HG02973 (cell line): ENCODE measurements around the gene TMEM259.
"Not testable (repeated sequence)": the region's sequence is repeated elsewhere in the genome, so short reads cannot be mapped to it uniquely, and the experiment has no call there.

Experiments
- ATAC-seq: cut with Tn5 transposase; IDR thresholded peaks from one replicate; pipeline ENCODE4 v1.9.1; 2021; ENCODE audit warnings: moderate library complexity; ENCODE audit not compliant: unreplicated experiment

Gene TMEM259

GRCh38 chr19:1040476-1041271 lies 19.8 kb upstream of the TMEM259 start:
- peak; percentile 29 for ATAC-seq

GRCh38 chr19:1039646-1040475 lies 18.9 kb upstream of the TMEM259 start, which contains the start of gene ABCA7:
ABCA7 (plus strand) TSS chr19:1040107; CDS start chr19:1041362, 1,255 bp downstream.
- peak; percentile 59 for ATAC-seq

DNA sequence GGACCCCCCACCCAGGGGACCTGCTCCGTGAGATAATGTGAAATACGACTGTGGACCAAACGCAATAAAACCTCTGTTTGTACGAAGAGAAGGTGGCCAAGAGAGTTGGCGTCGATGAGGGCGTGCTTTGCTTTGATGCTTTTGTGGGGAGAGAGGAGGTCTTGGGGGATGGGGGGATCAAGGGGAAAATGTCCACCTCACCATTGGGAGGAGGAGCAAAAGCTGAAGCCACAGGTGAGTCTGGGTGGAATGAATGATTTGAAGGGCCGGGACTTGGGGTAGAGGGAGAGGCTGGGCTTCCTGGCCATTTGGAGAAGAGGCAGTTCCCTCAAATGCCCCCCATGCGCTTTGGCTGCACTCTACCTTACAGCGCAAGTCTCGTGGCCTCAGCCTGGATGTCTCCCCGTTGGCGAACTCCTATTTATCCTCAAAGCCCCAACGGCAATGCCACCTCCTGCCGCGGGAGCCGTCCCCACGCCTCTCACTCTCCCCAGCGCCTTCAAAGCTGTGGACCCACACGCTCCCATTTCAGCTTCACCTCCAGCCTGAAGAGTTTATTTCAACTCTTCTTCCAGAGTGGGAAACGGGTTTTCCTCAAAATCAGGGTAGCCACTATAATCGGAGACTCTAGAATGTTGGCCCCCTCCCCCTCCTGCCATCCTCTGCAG lies 18.2 kb upstream of the TMEM259 start:
- ATAC-seq, result no peak

DNA sequence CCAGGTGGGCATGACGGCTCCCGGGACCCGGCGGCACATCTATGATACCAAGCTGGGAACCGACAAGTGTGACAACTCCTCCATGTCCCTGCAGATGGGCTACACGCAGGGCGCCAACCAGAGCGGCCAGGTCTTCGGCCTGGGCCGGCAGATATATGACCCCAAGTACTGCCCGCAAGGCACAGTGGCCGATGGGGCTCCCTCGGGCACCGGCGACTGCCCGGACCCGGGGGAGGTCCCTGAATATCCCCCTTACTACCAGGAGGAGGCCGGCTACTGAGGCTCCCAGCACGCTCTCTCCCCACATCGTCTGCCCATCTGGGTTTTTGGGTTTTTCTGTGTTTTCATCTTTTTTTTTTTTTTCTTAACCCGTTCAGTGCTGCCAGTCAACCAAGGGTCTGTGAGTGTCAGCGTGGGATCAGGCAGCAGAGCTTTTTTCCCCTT lies 16.7 kb upstream of the TMEM259 start:
- ATAC-seq, result no peak

DNA sequence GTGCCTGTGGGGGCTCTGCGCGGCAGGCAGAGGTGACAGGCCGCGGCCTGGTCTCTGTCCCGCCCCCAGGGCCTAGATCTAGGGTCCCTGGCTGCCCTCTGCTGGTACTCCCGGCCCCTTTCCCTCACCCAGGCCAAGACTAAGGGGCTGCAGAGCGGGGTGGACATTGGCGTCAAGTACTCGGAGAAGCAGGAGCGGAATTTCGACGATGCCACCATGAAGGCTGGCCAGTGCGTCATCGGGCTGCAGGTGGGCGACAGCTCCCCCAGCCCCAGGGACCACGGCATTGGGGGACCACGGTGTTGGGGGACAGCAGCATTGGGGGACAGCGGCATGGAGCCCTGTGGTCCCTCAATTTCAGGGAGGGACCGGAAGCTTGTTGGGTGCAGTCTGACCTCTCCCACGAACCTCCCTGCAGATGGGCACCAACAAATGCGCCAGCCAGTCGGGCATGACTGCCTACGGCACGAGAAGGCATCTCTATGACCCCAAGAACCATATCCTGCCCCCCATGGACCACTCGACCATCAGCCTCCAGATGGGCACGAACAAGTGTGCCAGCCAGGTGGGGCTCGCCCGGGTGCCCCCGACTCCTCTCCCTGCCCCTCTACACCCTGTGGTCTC lies 15.2 kb upstream of the TMEM259 start:
- no peak for ATAC-seq

DNA sequence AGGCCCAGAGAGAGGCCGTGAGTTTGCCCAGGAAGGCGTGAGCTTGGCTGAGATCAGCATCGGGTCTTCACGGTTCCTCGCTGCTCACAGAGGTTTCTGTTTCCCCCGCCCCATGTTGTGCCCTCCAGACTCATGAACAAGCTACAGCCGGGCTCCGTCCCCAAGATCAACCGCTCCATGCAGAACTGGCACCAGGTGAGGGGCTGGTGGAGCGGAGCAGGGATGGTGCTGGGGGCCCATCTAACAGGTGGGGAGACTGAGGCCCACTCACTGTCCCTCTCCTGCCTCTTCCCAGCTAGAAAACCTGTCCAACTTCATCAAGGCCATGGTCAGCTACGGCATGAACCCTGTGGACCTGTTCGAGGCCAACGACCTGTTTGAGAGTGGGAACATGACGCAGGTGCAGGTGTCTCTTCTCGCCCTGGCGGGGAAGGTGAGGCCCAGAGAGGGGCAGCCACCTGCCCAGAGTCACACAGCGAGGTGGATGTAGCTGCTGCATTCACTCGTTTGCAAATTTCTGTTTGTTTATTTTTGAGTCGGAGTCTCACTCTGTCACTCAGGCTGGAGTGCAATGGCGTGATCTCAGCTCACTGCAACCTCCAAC lies 11.4 kb upstream of the TMEM259 start:
- no peak for ATAC-seq

- ATAC-seq, result no peak
Observed at GRCh38 chr19:1028062-1028926, 7.4 kb upstream of the TMEM259 start.

- no peak for ATAC-seq
Observed at GRCh38 chr19:1027650-1028061, 6.7 kb upstream of the TMEM259 start.

DNA sequence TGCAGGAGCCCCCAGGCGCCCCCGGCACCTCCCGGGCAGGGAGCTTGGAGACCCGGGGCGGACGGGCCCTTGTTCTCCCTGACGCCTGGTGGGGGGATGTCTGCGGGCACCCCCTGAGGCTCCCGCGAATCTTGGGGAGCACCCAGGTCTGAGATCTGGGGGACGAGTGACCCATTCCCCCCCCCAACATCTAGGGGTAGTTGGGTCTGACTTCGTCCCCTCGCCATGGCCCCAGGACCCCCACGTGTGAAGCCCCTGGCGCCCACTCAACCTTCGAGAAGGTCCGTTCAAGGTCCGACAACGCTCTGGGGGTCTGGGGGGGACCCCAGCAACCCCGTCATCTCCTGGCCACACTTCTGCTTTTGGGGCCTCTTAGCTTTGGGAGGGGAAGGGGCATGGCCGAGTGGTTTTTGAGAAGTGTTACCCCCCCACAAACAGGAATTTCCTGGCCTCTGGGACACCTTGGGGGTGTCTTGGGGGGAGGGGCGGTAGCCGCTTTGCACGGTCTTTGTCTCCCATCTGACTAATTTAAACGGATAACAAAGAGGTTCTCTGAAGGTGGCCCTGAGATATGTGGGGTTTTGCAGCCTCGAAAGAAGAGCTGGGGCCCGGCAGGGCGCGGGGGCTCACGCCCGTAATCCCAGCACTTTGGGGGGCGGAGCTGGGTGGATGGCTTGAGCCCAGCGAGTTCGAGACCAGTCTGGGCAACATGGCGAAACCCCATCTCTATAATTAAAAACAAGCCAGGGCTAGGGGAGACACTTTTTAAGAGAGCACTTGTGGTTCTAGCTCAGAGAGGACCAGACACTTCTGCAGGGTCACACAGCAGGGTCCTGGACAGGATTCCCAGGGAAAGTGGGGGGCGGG lies 6.1 kb upstream of the TMEM259 start:
- no peak for ATAC-seq

DNA sequence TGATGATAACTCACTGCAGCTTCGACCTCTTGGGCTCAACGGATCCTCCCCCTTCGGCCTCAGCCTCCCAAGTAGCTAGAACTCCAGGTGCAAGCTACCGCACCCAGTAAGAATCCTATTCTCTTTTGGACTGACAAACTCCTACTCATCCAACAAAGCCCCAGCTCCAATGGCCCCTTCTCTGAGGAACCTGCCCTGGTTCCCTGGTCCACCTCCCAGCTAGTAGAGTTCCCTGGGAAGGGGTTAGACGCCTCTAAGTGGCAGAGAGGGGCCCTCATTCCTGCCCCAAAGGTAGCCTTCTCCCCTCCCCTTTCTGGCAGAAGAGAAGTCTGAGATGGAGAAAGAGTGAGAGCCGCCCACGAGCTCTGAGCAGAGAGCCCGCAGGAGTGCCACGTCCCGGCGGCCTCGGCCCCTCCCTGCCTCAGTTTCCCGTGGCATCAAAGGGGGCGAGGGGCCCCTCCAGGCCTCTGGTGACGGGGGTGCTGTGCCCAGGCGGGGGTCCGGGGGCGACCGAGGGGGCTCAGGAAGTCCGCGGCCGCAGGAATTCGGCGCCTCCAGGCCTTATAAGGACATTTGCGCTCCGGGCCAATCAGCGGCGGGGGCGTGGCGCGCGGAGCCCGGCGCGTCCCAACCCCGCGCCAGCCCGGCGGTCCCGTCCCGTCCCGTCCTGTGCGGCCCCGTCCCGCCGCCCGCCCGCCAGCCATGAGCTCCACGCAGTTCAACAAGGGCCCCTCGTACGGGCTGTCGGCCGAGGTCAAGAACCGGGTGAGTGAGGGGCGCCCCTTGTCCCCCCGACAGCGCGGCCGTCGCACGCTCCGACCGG lies 5.2 kb upstream of the TMEM259 start, which contains the start of gene CNN2:
Gene CNN2, plus strand, starts transcription at position 649 of the 823 bp plus-strand sequence. Its CDS starts 54 bp downstream, at position 703.
- ATAC-seq, result peak; percentile 46

GRCh38 chr19:1025080-1025479 lies 4.2 kb upstream of the TMEM259 start:
- ATAC-seq, result not testable (repeated sequence)

GRCh38 chr19:1023883-1024188 lies 2.9 kb upstream of the TMEM259 start:
- not testable (repeated sequence) for ATAC-seq

DNA sequence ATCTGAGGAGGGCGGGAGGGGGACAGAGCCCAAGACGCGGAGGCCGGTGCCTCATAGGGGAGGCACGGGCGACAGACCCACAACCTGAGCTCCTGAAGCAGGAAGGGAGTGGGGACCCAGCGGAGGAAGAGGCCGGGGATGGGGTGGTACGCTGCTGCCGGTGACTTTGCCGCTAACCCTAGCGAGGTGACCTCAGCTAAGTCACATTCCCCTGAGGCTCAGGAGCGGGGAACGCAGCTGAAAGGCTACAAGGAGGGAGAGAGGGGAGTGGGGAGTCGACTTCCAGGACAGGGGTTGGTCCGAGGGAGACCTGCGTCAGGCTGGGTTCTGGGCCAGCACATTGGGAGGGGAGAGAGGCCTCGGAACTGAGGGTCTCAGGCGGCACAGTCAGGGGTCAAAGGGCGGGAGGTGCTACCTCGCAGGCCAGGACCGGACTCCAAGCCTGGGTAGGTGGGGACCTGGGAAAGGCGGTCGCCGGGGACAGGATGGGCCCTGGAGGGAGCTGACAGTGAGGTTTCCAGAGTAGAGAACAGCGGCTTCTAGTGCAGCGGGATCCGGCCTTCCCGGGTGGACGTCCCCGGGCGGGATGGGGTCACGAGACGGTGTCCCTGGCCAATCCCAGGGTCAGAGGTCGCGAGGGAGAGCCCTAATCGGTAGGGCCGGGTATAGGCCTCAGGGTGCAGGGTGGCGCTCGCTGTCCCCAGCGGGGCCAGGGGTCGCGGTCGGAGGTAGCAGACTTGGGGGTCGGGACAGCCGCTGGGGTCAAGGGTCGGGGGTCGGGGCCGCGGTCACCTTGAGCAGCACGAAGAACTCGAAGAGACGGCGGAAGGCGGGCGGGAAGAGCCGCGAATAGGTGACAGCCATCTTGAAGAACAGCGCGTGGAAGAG lies 699 bp downstream of the TMEM259 start:
- ATAC-seq, result peak; percentile 4

DNA sequence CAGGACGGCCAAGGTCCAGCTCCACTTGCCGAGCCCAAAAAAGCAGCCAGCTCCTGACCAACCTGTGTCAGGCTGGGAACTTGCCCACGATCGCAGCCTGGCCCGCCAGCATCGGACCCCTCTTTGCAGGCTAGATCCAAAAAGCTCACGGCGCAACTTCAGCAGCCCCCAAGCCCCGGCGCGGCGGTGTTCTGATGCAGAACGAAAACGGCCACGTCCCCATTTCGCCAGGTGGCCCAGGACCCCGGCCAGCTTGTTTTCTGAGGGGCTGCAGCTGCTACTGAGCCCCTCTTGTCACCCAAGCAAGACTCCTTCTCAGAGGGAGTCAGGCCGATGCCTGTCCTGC lies 1.3 kb downstream of the TMEM259 start:
- no peak for ATAC-seq

GRCh38 chr19:1018932-1019615 lies 1.8 kb downstream of the TMEM259 start:
- no peak for ATAC-seq

- ATAC-seq, result no peak
Observed at GRCh38 chr19:1018393-1018792, 2.5 kb downstream of the TMEM259 start.
